ENCODE results near the gene DCXR. TPM values are rescaled to one million over a fixed set of nuclear protein-coding genes. Genes with fewer than 3 reads are reported as not detected.

Gene DCXR
- total RNA-seq, result 175 TPM
- long read RNA-seq, transcript DCXR-213 (7 exons, 915 nt), result minor isoform, 8 of 84 reads
- long read RNA-seq, transcript DCXR-201 (8 exons, 887 nt), result major isoform, 41 of 84 reads
- long read RNA-seq, partial matches to known transcripts, result 8 of 84 reads
- long read RNA-seq, other reads (novel, unspliced or antisense), result 18 of 84 reads

- ATAC-seq (peak; percentile 98), DNase-seq (ENCODE audit: missing footprints) (peak; percentile 99)
- intact Hi-C loops (cut with DNase I), result loop anchor here (1.0 to 5.0 kb wide), 2 partner anchors 61 to 255 kb away; partner anchors contain the start of gene FASN
These were observed at the start of gene DCXR for GRCh38 chr17:82037092-82037888. DCXR (minus strand) TSS chr17:82037697; CDS start chr17:82037682, 15 bp downstream.

- intact Hi-C loops (cut with DNase I), result no loop called here
- DNase-seq (ENCODE audit: missing footprints) (peak; percentile 62), ATAC-seq (no peak)
These were observed 48.7 kb upstream of the DCXR start for GRCh38 chr17:82085931-82086764.

GRCh38 chr17:82085031-82085861 is 47.7 kb upstream of the DCXR start:
- ATAC-seq, result no peak
- DNase-seq (ENCODE audit: missing footprints), result peak; percentile 49

GRCh38 chr17:82084373-82085030 is 47.0 kb upstream of the DCXR start:
- no peak for ATAC-seq
- no peak for DNase-seq (ENCODE audit: missing footprints)
- intact Hi-C loops (cut with DNase I), result no loop called here

More at GRCh38 chr17:82085031-82085861, 47.7 kb upstream of the DCXR start:
- intact Hi-C loops (cut with DNase I), result no loop called here

- intact Hi-C loops (cut with DNase I), result no loop called here
- no peak for ATAC-seq
- DNase-seq (ENCODE audit: missing footprints), result no peak
These were observed 46.2 kb upstream of the DCXR start for GRCh38 chr17:82083533-82084359.

GRCh38 chr17:82083009-82083408 is 45.5 kb upstream of the DCXR start:
- ATAC-seq, result no peak
- DNase-seq (ENCODE audit: missing footprints), result no peak
- intact Hi-C loops (cut with DNase I), result no loop called here

GRCh38 chr17:82082456-82082855 is 45.0 kb upstream of the DCXR start:
- intact Hi-C loops (cut with DNase I), result no loop called here
- no peak for DNase-seq (ENCODE audit: missing footprints)
- ATAC-seq, result no peak

- intact Hi-C loops (cut with DNase I), result no loop called here
- ATAC-seq (no peak), DNase-seq (ENCODE audit: missing footprints) (no peak)
These were observed 44.5 kb upstream of the DCXR start for GRCh38 chr17:82081966-82082365.

- intact Hi-C loops (cut with DNase I), result no loop called here
- no peak for DNase-seq (ENCODE audit: missing footprints)
- ATAC-seq, result no peak
These were observed 44.0 kb upstream of the DCXR start for GRCh38 chr17:82081546-82081945.

- DNase-seq (ENCODE audit: missing footprints) (no peak), ATAC-seq (no peak)
- intact Hi-C loops (cut with DNase I), result no loop called here
These were observed 43.4 kb upstream of the DCXR start for GRCh38 chr17:82080789-82081464.

- DNase-seq (ENCODE audit: missing footprints) (no peak), ATAC-seq (no peak)
- intact Hi-C loops (cut with DNase I), result no loop called here
These were observed 42.7 kb upstream of the DCXR start for GRCh38 chr17:82080048-82080788.

GRCh38 chr17:82079001-82079677 is 41.6 kb upstream of the DCXR start:
- intact Hi-C loops (cut with DNase I), result no loop called here
- DNase-seq (ENCODE audit: missing footprints) (no peak), ATAC-seq (no peak)

GRCh38 chr17:82078433-82078832 is 40.9 kb upstream of the DCXR start:
- DNase-seq (ENCODE audit: missing footprints) (no peak), ATAC-seq (no peak)
- intact Hi-C loops (cut with DNase I), result no loop called here

- DNase-seq (ENCODE audit: missing footprints), result no peak
- ATAC-seq, result peak; percentile 40
- intact Hi-C loops (cut with DNase I), result no loop called here
These were observed 40.3 kb upstream of the DCXR start for GRCh38 chr17:82077617-82078358.

Measured in Right ventricle myocardium inferior (tissue), 1 donor.